CD4-positive, alpha-beta T cell treated with Interleukin-12 subunit alpha and Interleukin-12 subunit beta, for 1 hour (primary cell): ENCODE results near the gene LRCOL1.

Source experiments
- DNase-seq: peaks from one replicate; pipeline ENCODE4 v3.0.0-alpha.2; 2020

The LRCOL1 gene

DNA sequence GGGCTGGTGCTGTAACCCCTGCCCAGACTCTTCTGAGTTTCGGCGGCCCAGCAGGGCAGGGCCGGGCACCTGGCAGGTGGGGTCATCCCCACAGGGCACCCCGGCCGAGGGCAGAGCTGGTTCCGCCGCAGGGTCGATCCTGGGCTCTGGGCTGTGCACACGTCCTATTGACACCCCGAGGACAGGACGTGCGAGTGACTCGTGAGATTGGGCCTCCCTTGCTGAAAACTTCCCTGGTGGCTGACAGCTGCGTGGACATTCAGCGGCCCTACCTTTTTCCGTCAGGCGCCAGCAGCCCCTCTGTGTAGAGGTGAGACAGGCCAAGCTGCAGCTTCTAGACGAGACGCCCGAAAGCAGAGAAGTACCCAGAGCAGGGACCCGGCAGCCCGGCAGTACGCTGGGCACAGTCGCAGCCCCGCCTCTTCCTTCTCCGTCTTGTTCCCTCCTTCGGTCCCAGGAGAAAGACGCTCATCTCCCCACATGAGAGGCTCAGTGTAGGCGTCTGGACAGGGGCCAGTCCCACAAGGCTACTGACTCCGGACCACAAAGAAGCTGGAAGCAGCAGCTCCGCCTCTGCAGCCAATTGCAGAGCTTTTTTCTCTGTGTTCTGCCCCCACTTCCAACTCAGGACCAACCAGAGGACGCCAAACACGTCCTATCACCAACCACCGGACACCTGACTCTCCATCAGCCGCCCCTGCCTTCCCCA, at the start of gene LRCOL1:
Gene LRCOL1, minus strand, starts transcription at position 532 of the 709 bp plus-strand sequence. CDS start 4,331 bp downstream, outside the sequence.
- DNase-seq = no peak

DNA sequence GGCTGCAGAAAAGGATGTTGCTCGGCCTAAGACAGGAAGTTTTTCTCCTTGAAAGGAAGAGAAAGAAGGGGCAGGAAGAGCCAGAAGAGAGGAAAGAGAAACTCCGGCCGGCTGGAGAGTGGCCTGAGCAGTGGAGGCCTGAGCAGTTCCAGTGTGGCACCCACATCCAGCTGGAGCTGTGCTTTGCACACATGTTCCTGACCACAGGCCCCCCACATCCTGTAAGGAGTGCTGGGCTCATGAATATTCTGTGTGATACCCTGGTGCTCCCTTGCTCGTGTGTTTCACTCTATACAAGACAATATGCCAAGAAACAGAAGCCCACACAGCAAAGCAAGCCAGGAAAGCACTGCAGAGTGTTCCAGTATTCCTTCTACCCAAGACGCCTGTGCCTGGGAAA, 49.7 kb upstream of the LRCOL1 start:
- DNase-seq = no peak

DNA sequence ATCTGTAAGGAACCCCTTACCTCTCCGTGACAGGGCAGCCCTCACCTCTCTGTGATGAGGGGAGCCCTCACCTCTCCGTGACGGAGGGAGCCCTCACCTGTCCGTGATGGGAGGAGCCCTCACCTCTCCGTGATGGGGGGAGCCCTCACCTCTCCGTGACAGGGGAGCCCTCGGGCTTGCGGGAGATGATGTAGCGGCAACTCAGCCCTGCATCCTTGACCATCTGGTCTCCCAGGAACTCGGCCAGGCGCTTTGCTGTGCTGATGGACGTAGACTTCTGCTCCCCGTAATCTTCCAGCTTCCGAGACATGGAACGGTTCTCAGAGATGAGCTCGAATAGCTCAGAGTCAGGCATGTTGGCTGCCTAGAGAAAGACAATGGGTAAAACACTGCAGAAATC, 48.8 kb upstream of the LRCOL1 start:
- no peak for DNase-seq

DNA sequence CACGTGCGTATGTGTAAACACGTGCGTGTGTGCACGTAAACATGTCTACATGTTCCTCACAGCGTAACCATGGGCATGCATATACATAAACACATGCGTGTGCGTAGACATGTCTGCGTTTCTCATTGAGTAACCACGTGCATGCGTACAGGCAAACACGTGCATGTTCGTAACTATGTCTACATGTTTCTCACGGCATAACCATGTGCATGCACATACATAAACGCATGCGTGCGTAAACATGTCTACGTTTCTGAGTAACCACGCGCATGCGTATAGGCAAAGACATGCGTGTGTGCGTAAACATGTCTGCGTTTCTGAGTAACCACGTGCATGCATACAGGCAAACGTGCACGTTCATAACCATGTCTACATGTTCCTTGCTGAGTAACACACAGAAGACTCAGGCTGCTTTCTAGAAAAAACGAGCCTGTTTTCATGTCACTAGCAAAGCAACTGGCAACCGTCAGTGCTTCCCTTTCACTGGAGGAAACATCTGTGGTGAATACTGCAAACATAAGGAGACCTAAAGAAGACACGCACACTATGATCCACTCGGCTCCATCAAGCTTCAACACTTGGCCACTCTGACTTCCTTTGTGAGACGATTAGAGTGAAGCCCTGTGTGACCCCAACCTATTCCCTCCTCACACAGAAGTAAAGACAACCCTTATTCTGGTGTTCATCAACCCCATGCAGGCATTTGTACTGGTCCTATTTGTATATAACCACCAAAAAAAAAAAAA, 47.9 kb upstream of the LRCOL1 start:
- no peak for DNase-seq

DNA sequence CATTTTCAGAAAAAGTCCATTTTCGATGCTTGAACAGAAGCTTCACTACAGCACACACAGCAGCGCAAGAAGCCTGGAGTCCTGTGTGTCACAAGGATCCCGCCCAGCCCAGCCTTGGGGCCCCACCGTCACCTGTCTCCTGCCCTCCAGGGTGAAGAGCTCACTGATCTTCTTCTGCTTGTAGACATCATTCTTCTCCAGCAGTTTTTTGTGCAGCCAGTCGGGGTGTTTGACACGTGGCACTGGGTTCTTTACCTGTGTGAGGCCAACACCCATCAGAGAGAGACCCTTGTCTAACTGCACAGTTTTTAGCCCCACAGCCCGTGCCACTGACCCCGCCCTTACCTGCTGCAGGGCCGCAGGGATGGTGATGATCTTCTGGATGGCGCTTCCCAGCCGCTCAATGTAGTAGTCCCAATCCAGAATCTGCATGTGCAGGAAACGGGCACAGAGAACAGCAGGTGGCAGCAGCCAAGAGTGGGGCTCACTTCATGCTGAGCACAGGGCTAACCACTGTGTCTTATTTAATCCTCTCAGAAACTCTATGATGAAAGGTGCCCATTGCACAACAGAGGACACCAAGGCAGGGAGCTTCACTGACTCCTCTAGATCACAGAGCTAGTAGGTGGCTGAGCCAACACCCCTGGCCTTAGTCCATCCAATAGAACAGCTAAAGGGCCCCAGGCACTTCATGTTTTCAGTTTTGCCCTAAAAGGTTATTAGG, 46.8 kb upstream of the LRCOL1 start:
- no peak for DNase-seq

DNA sequence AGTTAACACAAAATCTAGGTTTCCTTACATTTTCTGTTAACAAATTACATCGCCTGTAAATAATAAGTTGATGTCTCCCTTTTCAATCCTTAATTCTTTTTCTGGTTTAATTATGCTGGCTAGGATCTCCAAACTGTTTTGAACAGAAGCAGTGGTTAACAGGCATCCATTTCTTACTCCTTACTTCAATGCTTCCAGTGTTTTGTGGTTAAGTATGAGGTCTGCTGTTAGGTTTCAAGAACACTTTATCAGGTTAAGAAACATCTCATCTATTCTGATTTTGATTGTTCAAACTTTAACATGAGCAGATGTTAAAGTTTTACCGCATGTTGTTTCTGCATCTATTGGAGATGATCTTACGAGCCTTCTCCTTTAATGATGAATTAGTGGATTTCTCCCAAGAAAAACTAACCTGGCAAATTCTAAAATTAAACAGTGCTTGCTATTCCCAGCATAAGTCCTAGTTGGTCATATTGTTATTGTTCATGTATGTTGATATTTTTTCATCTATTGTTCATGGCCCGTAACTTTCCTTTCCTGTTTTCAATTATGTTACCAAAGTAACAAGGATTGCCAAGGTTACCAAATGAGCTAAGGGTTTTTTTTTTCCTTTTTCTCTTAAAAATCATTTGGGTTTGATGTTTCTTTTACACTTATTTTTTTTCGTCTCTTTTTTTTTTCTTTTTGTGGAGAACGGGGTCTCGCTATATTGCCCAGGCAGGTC, 43.3 kb upstream of the LRCOL1 start:
- no peak for DNase-seq

DNA sequence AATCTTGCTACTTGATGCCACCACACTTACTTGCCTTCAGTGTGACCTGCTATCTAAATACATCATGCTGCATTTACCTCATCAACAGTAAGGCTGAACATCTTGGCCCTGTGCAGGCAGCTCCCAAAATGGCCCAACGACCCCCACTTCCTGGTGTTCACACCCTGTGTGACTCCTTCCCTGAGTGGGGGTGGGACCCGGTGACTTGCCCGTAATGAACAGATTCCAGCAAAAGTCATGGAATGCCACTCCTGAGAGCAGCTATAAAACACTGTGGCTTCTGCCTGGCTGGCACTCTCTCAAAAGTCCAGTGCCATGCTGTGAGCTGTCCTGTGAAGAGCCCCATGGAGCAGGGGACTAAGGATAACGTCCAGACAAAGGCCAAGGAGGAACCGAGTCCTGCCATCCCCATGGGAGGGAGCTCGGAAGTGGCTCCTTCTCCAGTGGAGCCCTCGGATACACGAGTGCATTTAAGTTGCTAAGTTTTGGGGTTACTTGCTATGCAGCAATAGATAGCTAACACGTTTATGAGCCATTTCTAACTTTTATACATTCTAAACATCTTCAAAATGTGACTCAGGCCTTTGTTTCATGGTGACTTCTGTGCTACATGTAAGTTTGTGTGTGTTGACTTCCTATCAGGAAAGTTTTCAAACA, 41.2 kb upstream of the LRCOL1 start:
- DNase-seq = no peak

DNA sequence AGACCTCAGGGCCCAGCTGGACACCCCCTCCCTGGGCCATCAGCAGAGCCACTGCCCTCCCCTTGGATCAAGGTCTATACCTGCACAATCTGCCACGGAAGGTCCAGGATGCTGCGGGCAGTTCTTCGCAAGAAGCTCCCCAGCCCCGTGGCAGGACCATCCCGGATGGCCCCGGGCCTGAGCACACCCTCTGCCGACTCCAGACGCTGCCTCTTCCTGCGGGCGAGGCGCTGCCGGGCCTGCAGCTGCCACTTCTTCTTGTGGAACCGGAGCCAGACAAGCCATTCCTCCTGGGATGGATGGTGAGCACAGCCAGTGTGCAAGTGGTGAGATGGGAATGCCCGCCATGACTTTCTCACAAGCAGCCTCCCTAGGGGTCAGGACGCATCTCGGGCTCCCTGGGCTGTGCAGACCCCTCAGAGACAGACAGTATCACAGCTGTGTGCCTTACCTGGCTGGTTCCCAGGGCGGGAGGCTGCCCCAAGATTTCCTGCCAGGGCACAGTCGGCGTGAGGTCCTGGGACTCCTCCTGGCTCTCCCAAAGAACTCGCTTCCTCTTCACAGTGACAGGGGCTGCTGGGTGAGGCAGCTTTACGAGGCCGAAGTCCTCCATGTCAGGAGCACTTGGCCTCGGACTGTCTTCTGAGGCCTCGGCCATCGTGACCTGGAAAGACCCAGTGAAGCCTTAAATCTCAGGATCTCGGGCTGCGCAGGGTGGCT, 39.0 kb upstream of the LRCOL1 start:
- DNase-seq = no peak

DNA sequence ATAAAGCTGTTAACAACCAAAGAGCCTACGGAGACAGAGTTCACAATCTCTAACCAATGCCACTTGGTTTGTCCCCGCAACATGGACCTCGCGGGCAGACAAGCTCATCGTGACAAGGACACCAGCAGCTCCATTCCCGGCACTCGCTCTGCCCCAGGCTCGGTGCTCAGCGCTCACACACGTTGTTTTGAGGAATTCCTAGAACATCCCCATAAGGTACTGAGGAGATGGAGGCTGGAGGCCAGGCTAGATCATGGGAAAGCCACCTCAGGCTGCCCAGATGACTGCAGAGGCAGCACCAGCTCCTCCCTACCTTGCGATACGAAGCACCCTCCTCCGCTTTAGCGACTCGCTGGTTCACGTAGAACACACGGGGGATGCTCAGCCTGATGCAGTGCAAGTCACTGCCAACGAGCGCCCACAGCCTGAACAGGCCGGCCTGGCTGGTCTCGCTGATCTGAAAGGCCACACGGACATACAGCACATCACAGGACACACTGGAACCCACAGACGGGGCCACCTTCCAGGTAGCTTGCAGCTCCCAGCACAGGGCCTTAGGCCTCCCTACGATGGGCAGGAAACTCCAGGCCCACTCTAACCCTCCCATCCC, 38.3 kb upstream of the LRCOL1 start:
- DNase-seq = no peak

DNA sequence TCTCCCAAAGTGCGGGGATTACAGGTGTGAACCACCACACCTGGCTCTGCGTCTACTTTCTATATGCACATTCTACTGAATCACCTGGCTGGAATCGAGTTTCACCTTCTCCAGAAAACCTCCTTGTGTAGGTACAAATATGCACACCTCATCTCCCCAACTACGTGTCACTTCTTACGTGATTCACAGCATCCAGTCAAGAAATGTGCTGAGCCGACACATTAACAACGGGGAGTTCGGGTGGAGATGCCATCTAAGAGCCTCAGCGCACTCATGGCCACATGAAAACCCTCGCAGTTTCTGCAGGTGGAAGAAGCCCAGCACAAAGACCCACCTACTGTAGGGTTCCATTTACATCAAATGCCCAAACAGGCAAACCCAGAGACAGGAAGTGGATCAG, 37.5 kb upstream of the LRCOL1 start:
- no peak for DNase-seq

DNA sequence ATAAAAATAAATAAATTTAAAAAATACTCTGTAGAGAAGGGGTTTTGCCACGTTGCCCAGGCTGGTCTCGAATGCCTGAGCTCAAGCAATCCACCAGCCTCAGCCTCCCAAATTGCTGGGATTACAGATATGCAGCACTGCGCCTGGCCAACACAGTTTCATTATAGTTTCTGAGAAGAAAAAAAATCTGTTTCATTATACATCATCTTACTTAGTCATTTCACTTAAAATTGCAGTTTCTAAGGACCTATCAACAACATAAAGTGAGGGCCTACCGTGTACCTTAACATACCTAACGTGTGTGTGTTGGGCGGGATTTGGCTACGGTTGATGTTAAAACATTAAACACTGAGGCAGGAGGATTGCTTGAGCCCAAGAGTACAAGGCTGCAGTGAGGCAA, 36.5 kb upstream of the LRCOL1 start:
- DNase-seq = no peak

DNA sequence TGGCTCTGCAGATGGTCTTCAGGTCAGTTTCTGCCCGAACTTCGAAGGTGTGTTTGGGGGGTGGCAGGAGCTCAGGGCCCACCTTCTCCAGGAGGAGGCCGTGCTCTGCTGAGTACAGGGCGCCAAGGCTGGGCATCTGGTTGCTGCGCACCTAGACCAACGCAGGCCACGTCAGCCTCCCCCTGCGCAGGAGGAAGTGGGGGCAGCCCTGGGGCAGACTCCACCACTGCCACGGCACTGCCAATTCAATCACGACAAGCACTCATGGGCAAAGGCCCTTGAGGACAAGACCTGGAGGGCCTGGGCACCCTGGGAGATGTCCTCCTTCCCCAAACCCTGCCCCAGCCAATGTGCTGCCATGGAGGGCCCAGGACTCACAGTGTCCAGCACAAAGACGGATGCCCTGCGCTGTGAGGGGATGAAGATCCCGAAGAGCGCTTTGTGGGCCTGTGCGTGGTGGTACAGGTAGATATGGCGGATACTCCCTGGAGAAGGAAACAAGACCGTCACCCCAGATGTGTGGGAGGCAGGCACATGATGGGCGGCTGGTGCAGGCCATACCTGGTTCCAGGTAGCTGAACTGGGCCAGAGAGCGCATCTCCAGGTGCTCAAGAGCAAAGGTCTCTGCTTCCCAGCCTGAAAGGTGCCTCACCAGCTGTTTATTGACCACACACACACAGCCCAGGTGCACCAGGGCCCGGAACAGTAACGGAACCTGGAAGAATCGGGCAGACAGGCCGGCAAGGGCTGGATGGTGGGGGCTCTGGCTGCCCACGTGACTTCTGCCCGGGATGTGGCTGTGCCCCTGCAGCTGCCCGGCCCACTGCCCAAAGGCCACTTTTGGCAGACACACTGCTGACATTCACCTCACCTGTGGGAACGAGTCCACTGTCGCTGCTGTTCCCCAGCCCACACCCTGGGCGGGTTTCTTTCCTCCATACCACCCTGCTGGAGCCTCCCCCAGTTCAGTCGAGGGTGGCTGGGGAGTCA, 32.8 kb upstream of the LRCOL1 start:
- DNase-seq = no peak

DNA sequence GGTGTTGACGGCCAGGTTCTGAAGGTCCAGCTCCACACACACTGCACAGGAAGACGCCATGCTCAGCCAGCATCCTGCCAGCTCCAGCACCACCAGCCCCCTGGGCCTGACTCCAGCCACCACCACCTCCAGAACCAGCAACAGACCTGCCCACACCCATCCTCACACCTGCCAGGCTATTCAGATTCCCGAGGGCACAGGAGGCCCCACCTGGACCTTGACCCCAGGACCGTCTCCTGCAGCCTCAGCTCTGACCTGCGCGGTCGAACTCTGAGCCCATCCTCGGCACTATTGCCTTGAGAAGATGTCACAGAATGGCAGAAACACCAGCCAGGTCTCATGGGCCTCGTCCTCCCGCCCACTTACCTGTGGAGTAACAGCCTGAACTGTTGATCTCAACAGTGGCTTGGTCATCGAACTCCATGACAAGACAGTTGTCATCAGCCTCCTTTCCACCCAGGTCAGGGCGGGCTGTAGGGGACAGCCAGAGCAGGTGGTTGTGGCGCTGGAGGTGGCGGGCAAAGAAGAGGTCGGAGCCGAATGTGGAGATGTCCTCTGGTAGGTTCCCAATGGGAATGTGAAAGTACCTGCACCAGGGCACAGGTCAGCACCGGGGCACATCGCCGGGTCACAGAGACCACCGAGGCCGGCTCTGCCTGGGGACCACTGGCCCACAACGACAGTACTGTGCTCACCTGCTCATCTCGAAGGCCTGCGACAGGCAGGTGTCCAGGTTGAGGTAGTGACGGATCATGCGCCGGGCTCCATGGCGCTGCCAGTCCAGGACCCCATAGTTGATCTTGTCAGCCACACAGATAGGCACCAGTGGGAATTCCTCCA, 31.6 kb upstream of the LRCOL1 start:
- no peak for DNase-seq

DNA sequence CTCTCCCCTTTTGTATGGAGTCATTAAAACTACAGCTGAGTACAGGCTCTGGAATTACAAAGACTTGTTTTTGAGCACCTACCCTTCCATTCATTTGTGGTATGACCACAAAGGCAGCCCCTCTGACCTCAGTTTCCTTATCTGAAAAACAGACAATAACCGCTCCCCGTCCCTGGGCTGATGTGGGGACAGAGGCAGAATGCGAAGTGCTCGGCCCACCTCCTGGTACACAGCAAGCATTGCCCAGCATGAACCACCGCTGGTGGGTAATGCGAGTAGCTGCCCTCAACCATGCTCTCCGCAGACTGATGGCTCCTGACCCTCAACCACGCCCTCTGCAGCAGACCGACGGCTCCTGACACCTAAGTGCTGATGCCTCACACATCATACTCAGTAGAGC, 30.6 kb upstream of the LRCOL1 start:
- no peak for DNase-seq

DNA sequence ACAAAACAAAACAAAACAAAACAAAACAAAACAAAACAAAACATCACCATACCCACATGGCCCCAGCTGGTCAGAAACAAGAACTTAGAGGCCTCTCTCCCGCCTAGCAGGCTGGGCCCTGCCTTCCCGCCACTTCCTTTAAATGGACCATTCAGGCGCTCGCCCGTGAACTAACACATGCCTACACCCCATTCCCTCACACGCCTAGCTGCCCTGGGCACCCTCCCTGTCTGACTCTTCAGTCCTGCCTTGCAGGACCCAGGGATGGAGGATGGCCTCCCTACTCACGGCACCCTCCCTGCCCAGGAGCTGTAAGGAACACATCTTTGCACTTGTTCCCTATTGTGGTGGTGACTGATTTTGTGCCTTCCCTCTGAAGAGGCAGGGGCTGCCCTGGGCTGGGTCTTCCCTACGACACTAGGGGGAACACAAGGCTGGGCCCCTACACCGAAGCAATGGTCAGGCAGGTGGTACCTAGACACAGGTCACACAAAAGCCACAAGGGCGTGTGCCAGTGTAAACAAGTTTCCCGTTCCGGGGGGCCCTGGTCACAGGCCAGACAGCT, 29.7 kb upstream of the LRCOL1 start:
- no peak for DNase-seq

DNA sequence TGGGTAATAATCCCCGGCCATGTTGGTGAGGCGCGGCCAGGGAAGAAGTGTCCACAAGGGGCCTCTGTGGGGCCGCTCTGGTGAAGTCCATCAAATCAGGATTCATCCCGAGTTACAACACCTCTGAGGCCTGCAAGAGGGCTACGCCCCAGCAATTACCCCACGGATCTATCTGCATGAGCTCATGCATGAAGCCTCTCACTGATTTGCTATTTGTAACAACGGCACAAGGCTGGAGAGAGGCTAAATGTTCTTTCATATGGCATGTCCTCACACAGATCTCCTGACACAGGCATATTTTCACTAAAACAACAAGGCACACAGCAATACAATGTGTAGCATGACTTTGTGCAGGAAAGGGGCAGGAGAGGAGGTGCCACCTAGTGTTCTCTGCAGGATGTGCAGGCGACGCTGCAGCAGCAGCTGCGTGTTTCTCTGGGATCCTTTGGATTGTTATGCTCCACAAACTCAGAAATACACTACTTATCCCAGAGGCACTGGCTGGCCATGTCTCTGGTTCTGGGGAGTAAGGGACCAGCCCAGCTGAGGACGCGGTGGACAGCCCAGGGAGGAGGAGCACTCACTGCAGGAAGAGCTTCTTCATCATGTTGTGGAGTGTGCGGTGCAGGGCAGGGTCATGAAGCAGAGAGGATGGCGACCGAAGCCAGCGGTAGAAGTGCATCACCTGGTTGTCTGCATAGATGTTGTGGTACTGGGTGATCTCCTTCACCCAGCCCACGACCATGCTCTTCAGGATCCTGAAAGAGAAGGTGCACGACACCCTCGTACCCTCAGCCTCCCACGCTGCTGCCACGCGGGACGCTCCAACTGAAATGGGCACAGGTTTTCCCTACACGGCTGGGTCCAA, 28.4 kb upstream of the LRCOL1 start:
- no peak for DNase-seq

DNA sequence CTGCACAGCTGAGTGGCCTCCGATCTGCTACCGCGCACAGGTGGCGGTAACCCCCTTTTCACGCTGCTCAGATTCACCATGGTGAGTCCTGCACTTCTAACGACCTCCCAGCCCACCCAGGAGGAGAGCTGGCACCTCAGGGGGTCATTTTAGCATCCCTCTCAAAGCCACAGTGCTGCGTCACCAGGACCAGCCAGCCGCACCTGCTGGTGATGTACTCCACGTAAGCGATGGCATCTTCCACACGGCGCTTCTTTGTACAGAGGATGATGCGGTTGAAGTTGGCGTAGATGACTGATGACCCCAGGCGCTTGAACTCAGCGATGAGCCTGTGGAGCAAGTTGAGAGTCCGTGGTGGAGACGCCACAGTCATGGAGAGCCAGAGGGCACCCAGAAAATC, 27.4 kb upstream of the LRCOL1 start:
- DNase-seq = no peak
